ENCODE data around the gene AFAP1L1. TPM values are rescaled to one million over a fixed set of nuclear protein-coding genes. Genes with fewer than 3 reads are reported as not detected.
A peak's percentile ranks its signal among the peaks of the same experiment; 100 is the strongest.

AFAP1L1 gene
- total and polyA plus RNA-seq, 2 donors (not counting 3 experiments of a cell fraction or from before 2014, with no cell fraction given) = 7.9 to 73.2 TPM

- ChIA-PET POLR2A (interaction anchor here (1.1 kb wide), 1 partner anchor 11 kb away, joined by 3 read pairs; no protein-coding TSS in a partner anchor), CTCF (interaction anchor here (0.9 to 2.3 kb wide), 9 partner anchors 9 to 37 kb away, joined by 3 to 11 read pairs (median 4); partner anchors contain the start of gene GRPEL2)
- peak; percentile 79 for DNase-seq (ENCODE audit: low read depth, low spot score)
Measured at GRCh38 chr5:149333711-149334443, 62.2 kb downstream of the AFAP1L1 start.

GRCh38 chr5:149337736-149338135 is 66.1 kb downstream of the AFAP1L1 start:
- Histone ChIP-seq H3K4me1 (ENCODE audit: control insufficient read depth, extremely low read depth, insufficient read depth, low read length) (peaks cover 26% of the 10 kb centered on the region), H4K20me1 (replicated peaks; ENCODE audit: control insufficient read depth, extremely low read depth, insufficient read depth, low read length) (no peaks in the 10 kb centered on the region), H2AFZ (ENCODE audit: low read depth, low read length) (no peak overlapping the region), H3K4me2 (ENCODE audit: insufficient read depth, low read length) (no peak overlapping the region), H3K9me1 (replicated peaks; ENCODE audit: control insufficient read depth, extremely low read depth, insufficient read depth, low read length) (no peaks in the 10 kb centered on the region), H3K36me3 (ENCODE audit: control insufficient read depth in 2 of 2, extremely low read depth in 1 of 2, insufficient read depth in 2 of 2, low read length in 2 of 2) (peaks cover 3 to 11% of the 10 kb centered on the region in 2 experiments), H3K79me2 (ENCODE audit: control insufficient read depth, insufficient read depth, low read length) (no peaks in the 10 kb centered on the region), H3K9ac (replicated peaks; ENCODE audit: extremely low read depth, insufficient read depth, low read length) (no peak overlapping the region), H3K9me3 (replicated peaks; ENCODE audit: control insufficient read depth, insufficient read depth, low read length) (no peaks in the 10 kb centered on the region), H3K4me3 (replicated peaks in 1 of 3; ENCODE audit: insufficient read depth in 1 of 3, low read depth in 1 of 3, low read length in 3 of 3) (no peak overlapping the region), H3K27ac (ENCODE audit: insufficient read depth, low read depth, low read length) (no peak overlapping the region), H3K27me3 (ENCODE audit: control insufficient read depth in 2 of 2, insufficient read depth in 2 of 2, low read length in 2 of 2) (no peaks in the 10 kb centered on the region)
- BruUV-seq (replicated peaks) = no TSS peak
- no peak for DNase-seq (ENCODE audit: low read depth, low spot score)
- intact Hi-C loops (cut with micrococcal nuclease) (no loop called here), dilution Hi-C loops (cut with MboI; ENCODE audit: extremely low pct_ligation_motif_present, low sequenced_read_pairs) (no loop called here)
- no peak for FAIRE-seq
- TF ChIP-seq POLR2AphosphoS5 (IDR thresholded peaks at IDR 0.05; ENCODE audit: insufficient read depth, low read depth, low read length) (no peak), FOS (IDR thresholded peaks at IDR 0.05; ENCODE audit: borderline replicate concordance, insufficient read depth, low read length) (no peak), MYC (IDR thresholded peaks at IDR 0.05; ENCODE audit: low read depth, low read length) (no peak), MAX (IDR thresholded peaks at IDR 0.05; ENCODE audit: insufficient read depth, insufficient read length) (no peak), POLR2A (IDR thresholded peaks at IDR 0.05; ENCODE audit: low read depth, low read length) (no peak), EZH2 (IDR thresholded peaks at IDR 0.05; ENCODE audit: borderline replicate concordance, low read depth, low read length, severe bottlenecking) (no peak), GATA2 (IDR thresholded peaks at IDR 0.05; ENCODE audit: insufficient read depth, insufficient read length, low read depth, low read length) (no peak), JUN (IDR thresholded peaks at IDR 0.05; ENCODE audit: borderline replicate concordance, insufficient read depth, insufficient read length, low read depth) (no peak), CTCF (IDR thresholded peaks at IDR 0.05; ENCODE audit: extremely low read depth in 1 of 2, insufficient read depth in 1 of 2, low read depth in 1 of 2, low read length in 2 of 2) (no peak)
- CTCF ChIA-PET = no interaction called here
- POLR2A ChIA-PET = interaction anchor here (0.5 kb wide), 1 partner anchor 217 kb away, joined by 6 read pairs; no protein-coding TSS in a partner anchor

More at GRCh38 chr5:149333711-149334443, 62.2 kb downstream of the AFAP1L1 start:
- peak; percentile 95 for FAIRE-seq
- intact Hi-C loops (cut with micrococcal nuclease) = loop anchor here (1.0 to 2.0 kb wide), 3 partner anchors 11 to 45 kb away; partner anchors contain the start of gene GRPEL2
- H3K27me3 ChIP-seq (ENCODE audit: control insufficient read depth in 2 of 2, insufficient read depth in 2 of 2, low read length in 2 of 2) = no peaks in the 10 kb centered on the region
- no peak overlapping the region for H3K9ac ChIP-seq (replicated peaks; ENCODE audit: extremely low read depth, insufficient read depth, low read length)
- dilution Hi-C loops (cut with MboI; ENCODE audit: extremely low pct_ligation_motif_present, low sequenced_read_pairs) = no loop called here
- H4K20me1 ChIP-seq (replicated peaks; ENCODE audit: control insufficient read depth, extremely low read depth, insufficient read depth, low read length) = no peaks in the 10 kb centered on the region
- TSS peak; percentile 79 for BruUV-seq (replicated peaks)
- H3K4me1 ChIP-seq (ENCODE audit: control insufficient read depth, extremely low read depth, insufficient read depth, low read length) = peaks cover 20% of the 10 kb centered on the region
- H3K4me3 ChIP-seq (replicated peaks in 1 of 3; ENCODE audit: insufficient read depth in 1 of 3, low read depth in 1 of 3, low read length in 3 of 3) = no peak overlapping the region
- H3K36me3 ChIP-seq (ENCODE audit: control insufficient read depth in 2 of 2, extremely low read depth in 1 of 2, insufficient read depth in 2 of 2, low read length in 2 of 2) = peaks cover 6 to 10% of the 10 kb centered on the region in 2 experiments
- H3K27ac ChIP-seq (ENCODE audit: insufficient read depth, low read depth, low read length) = peak overlapping the region; percentile 68
- H3K9me3 ChIP-seq (replicated peaks; ENCODE audit: control insufficient read depth, insufficient read depth, low read length) = no peaks in the 10 kb centered on the region
- H2AFZ ChIP-seq (ENCODE audit: low read depth, low read length) = peak overlapping the region; percentile 27
- H3K4me2 ChIP-seq (ENCODE audit: insufficient read depth, low read length) = peak overlapping the region; percentile 26
- TF ChIP-seq FOS (IDR thresholded peaks at IDR 0.05; ENCODE audit: borderline replicate concordance, insufficient read depth, low read length) (peak; percentile 71), POLR2AphosphoS5 (IDR thresholded peaks at IDR 0.05; ENCODE audit: insufficient read depth, low read depth, low read length) (peak; percentile 56), JUN (IDR thresholded peaks at IDR 0.05; ENCODE audit: borderline replicate concordance, insufficient read depth, insufficient read length, low read depth) (peak; percentile 46), MYC (IDR thresholded peaks at IDR 0.05; ENCODE audit: low read depth, low read length) (no peak)
- H3K79me2 ChIP-seq (ENCODE audit: control insufficient read depth, insufficient read depth, low read length) = no peaks in the 10 kb centered on the region
- no peaks in the 10 kb centered on the region for H3K9me1 ChIP-seq (replicated peaks; ENCODE audit: control insufficient read depth, extremely low read depth, insufficient read depth, low read length)
